ENCODE data around the gene ACHE.
A peak's percentile ranks its signal among the peaks of the same experiment; 100 is the strongest.

ACHE gene

GRCh38 chr7:100896732-100897608 is 1.3 kb upstream of the ACHE start:
- no peak for DNase-seq (ENCODE audit: low read depth)

- DNase-seq (ENCODE audit: low read depth), result no peak
These were observed 456 bp upstream of the ACHE start for GRCh38 chr7:100895956-100896731.

- DNase-seq (ENCODE audit: low read depth), result peak; percentile 46
These were observed 608 bp downstream of the ACHE start for GRCh38 chr7:100894860-100895700.

- no peak for DNase-seq (ENCODE audit: low read depth)
These were observed 1.6 kb downstream of the ACHE start for GRCh38 chr7:100893910-100894721.

GRCh38 chr7:100893318-100893895 is 2.3 kb downstream of the ACHE start:
- DNase-seq (ENCODE audit: low read depth), result no peak

- no peak for DNase-seq (ENCODE audit: low read depth)
These were observed 3.0 kb downstream of the ACHE start for GRCh38 chr7:100892364-100893317.

- no peak for DNase-seq (ENCODE audit: low read depth)
These were observed 4.0 kb downstream of the ACHE start for GRCh38 chr7:100891568-100892247.

GRCh38 chr7:100890653-100891567 is 4.8 kb downstream of the ACHE start:
- DNase-seq (ENCODE audit: low read depth), result no peak

GRCh38 chr7:100888988-100889750 is 6.5 kb downstream of the ACHE start, which contains the start of gene UFSP1:
Gene UFSP1, minus strand, starts transcription at chr7:100889715. Its CDS starts 444 bp downstream, at chr7:100889271.
- no peak for DNase-seq (ENCODE audit: low read depth)

- DNase-seq (ENCODE audit: low read depth), result no peak
These were observed 7.2 kb downstream of the ACHE start for GRCh38 chr7:100888291-100888987.

GRCh38 chr7:100887516-100888290 is 8.0 kb downstream of the ACHE start:
- no peak for DNase-seq (ENCODE audit: low read depth)

GRCh38 chr7:100886936-100887515 is 8.7 kb downstream of the ACHE start:
- no peak for DNase-seq (ENCODE audit: low read depth)

- no peak for DNase-seq (ENCODE audit: low read depth)
These were observed 9.3 kb downstream of the ACHE start for GRCh38 chr7:100886142-100886935.

GRCh38 chr7:100885440-100886141 is 10.1 kb downstream of the ACHE start:
- no peak for DNase-seq (ENCODE audit: low read depth)
